ENCODE measurements around the gene RUVBL1.

GRCh38 chr3:128083396-128083795 is 40.2 kb downstream of the RUVBL1 start:
- TF ChIP-seq, protein P1, sequence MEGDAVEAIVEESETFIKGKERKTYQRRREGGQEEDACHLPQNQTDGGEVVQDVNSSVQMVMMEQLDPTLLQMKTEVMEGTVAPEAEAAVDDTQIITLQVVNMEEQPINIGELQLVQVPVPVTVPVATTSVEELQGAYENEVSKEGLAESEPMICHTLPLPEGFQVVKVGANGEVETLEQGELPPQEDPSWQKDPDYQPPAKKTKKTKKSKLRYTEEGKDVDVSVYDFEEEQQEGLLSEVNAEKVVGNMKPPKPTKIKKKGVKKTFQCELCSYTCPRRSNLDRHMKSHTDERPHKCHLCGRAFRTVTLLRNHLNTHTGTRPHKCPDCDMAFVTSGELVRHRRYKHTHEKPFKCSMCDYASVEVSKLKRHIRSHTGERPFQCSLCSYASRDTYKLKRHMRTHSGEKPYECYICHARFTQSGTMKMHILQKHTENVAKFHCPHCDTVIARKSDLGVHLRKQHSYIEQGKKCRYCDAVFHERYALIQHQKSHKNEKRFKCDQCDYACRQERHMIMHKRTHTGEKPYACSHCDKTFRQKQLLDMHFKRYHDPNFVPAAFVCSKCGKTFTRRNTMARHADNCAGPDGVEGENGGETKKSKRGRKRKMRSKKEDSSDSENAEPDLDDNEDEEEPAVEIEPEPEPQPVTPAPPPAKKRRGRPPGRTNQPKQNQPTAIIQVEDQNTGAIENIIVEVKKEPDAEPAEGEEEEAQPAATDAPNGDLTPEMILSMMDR (IDR thresholded peaks at IDR 0.05; ENCODE audit: low read depth, low read length, poor library complexity, severe bottlenecking) = no peak
- TF ChIP-seq EZH2phosphoT487 (IDR thresholded peaks at IDR 0.05; ENCODE audit: borderline replicate concordance, low read length) = no peak

Data from DOHH2 (cell line).